CD4-positive, alpha-beta T cell treated with Interleukin-17A for 4 hours (primary cell): ENCODE measurements around the gene IFI27L2.

Source experiments
- DNase-seq: peaks from one replicate; pipeline ENCODE4 v3.0.0-alpha.2; 2020; ENCODE audit warnings: mixed read lengths

IFI27L2 gene

GRCh38 chr14:94098326-94098992, 30.9 kb downstream of the IFI27L2 start:
- no peak for DNase-seq

DNA sequence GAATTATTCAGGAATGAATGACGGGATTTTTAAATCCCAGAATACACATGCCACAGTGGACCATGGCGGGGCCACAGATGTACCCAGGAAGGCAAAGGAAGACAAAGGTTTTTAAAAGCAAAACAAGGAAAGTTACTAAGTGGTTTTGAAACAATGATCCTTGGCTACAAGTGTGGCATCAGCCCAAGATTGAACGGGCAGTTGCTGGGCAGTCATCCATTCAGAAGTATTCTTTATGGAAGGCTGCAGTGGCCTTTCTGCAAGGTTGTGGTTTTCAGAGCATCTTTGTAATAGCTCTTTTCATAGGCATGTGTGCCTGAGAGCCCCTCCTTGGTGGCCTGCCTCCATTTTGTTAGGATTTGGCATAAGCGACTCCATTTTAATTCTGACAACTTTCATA, 32.3 kb downstream of the IFI27L2 start:
- no peak for DNase-seq

- no peak for DNase-seq
These were observed 36.0 kb downstream of the IFI27L2 start for GRCh38 chr14:94093418-94093817.

DNA sequence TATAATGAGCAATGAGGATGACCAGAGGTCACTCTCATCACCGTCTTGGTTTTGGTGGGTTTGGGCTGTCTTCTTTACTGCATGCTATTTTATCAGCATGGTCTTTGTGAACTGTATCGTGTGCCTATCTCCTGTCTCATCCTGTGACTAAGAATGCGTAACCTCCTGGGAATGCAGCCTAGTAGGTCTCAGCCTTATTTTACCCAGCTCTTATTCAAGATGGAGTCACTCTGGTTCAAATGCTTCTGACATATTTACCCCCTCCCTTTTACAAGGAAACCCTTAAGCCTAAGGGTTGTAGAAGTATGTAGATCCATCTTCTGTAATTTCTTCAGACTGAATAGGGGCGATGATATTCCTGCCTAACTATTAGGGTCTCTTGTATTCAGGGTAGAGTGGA, 39.9 kb downstream of the IFI27L2 start:
- DNase-seq = no peak

DNA sequence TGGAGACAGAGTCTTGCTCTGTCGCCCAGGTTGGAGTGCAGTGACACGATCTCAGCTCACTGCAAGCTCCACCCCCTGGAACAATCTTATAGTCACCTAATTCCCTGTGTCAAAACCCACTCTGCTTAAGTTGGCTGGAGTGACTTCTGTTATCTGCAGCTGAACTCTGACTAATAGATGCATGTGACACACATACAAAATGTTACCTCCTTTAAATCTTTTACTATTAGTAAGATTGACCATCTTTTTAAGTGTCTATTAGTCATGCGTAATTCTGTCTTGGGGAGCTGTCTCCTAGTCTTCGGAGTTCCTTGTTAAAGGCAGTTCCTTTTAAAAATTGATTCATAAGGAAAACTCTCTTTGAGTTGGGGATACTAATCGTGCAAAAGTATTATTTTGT, 40.9 kb downstream of the IFI27L2 start:
- DNase-seq = no peak

DNA sequence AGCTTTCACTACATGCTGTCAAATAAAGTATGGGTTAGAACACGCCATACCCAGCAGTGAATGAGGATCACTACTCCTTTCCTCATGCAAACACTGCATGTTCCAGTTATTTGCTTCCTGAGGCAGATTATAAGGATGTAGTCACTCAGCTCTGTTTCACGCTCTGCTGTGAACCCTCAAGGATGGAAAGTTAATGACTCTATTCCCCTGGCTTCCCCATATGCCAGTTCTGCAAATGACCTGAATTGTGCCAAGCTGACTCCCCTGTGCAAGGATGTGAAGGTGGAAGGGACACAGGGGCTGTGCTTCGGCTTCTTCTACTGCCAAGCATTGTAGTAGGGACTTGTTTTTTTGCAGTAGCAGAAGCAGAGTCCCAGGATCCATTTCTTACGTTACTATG, 41.5 kb downstream of the IFI27L2 start:
- no peak for DNase-seq

- DNase-seq = no peak
These were observed 48.0 kb downstream of the IFI27L2 start for GRCh38 chr14:94081386-94081820.

GRCh38 chr14:94080621-94081385, 48.6 kb downstream of the IFI27L2 start, which contains the start of the genes DDX24 and IFI27L1:
Gene DDX24, minus strand, starts transcription at chr14:94081202. Its CDS starts 1,460 bp downstream, at chr14:94079742.
Gene IFI27L1, plus strand, starts transcription at chr14:94081310. Its CDS starts 15,628 bp downstream, at chr14:94096938.
- DNase-seq = peak; percentile 98

DNA sequence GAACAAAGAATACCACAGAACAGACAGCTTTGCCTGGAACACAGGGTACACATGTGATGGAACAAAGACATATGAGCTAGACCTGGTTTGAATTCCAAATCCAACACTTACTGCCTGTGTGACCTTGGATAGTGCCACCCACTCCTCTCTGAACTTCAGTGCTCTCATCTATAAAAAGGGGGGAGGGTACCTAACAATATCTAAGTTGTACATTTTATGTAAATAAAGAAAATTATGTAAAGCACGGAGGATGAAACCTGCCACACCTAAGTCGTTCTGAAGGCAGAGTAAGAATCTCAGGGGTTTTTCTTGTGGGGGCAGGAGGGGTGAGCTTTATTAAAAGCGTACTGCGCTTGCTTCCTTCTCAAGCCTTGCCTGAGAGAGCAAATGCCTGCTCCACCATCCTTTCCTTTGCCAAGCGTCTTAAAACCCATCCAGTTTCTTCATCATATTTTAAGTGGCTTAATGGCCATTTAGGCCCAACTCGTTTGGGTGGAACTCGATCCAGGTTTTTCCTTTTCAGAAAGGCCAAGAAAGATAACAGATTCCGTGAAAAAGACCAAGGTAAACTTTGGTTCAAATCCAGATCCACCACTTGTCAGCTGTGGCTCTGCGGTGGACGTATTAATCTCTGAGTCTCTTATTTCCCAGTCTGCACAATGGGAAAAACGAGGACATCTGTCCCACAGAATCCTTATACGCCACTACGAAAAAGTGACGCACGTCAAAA, 49.3 kb downstream of the IFI27L2 start:
- DNase-seq = peak; percentile 8

DNA sequence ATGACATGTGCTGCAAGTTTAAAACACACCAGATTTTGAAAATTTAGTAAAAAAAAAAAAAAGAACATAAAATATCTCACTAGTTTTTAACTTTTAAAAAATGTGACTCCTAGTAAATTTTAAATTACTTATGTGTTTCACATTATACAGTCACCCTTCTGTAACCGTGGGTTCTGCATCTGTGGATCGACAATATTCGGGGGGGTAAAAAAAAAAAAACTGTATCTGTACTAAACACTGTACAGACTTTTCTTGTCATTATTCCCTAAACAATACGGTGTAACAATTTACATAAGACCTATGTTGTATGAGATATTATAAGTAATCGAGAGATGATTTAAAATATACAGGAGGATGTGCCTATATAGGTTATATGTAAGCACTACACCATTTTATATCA, 51.6 kb downstream of the IFI27L2 start:
- no peak for DNase-seq
